ENCODE data around the gene TRUB1.
"Not testable (repeated sequence)": the region's sequence is repeated elsewhere in the genome, so short reads cannot be mapped to it uniquely, and the experiment has no call there.

The TRUB1 gene

DNA sequence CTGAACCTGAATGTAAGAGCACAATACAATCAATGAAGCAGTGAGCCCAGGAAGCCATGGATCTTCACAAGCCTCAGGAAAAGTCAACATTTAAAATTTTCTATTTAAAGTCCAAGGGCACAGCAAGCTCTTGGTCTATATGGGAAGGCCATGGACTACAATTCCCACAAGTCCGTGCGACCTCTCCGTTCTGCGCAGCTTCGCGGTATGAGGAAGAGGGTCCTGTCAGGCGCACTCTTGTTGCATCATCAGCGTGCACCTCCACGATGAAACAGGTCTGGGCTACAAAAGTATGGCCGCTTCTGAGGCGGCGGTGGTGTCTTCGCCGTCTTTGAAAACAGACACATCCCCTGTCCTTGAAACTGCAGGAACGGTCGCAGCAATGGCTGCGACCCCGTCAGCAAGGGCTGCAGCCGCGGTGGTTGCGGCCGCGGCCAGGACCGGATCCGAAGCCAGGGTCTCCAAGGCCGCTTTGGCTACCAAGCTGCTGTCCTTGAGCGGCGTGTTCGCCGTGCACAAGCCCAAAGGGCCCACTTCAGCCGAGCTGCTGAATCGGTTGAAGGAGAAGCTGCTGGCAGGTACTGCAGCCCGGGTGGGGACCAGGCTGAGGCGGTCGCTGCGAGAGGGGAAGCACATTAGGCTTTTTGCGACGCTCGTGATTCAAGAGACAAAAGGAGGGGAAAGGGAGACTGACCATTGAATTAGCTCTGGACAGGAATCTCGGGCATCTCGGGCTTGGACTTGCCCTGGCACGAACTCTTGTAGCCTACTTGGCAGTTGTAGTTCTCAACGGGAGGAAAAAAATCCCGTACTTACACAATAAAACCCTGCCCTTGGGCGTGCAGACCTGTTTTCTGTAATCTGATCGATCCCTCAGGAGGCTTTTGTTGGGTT lies at the start of gene TRUB1:
Gene TRUB1 (plus strand): TSS at position 234 of the 894 bp plus-strand sequence. CDS start 59 bp downstream, at position 293.
- DNase-seq = peak; percentile 90

DNA sequence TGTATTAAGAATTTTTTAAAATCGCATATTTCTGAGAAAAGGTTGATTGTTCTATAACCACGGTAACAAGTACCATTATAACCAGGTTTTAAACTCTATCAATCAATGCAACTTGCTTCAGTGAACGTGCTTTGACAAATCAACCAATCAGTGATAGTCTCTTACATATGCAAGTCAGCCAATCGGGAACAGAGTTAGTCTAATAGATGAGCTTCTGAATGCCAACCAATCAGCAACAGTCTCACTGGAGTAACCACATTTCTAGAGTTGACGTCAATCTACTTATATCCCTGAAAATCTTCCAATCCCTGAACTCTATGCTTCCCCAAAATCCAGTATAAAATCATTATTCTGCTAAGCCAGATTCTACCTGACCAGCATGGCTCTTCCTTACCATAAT lies 44.7 kb upstream of the TRUB1 start:
- DNase-seq = no peak

DNA sequence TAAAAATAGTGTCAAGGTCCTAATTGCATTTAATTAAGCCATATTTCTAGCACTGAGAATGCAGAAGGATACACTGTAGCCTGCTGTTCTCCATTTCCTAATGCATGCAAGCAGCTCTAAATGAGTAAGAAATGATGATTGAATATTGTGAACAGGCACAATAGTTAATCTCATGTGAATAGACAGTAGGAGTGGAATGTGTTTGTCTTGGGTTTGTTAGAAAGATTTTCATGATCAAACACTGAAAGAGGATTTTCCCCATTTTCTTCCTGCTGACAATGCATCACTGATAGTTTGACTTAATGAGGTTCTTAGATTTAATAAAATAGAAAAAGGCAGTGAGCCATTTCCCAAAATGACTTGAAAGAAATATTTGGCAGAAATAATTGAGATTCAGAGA lies 43.1 kb upstream of the TRUB1 start:
- no peak for DNase-seq

DNA sequence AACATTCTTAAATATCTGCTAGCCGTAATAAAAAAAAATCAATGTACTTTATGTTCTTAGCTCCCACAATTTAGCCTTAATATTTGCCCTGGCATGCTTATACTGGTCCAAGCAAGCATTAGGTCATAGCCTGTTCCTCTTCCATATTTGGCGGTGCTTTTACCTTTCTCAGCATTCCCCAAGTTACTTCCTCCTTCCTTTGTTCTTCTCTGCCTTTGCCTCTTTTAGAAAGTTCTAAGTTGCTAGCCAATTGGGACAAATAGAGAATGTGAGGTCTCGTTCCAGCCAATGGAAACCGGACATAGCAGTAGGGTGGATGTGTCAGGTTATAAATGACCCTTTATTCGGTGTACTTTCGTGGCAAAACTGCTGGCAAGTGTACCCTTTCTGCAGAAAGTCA lies 41.0 kb upstream of the TRUB1 start:
- not testable (repeated sequence) for DNase-seq

DNA sequence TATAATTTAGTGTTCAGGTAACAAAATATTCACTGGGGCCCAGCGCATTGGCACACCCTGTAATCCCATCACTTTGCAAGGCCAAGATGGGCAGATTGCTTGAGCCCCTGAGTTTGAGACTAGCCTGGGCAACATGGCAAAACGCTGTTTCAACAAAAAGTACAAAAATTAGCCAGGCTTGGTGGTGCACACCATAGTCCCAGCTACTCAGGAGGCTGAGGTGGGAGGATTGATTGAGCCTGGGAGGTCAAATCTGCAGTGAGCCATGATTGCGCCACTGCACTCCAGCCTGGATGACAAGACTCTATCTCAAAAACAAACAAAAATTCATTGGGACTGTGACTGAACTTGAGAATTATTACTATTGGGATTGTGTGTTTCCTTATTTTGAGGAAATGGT lies 40.4 kb upstream of the TRUB1 start:
- DNase-seq = no peak

DNA sequence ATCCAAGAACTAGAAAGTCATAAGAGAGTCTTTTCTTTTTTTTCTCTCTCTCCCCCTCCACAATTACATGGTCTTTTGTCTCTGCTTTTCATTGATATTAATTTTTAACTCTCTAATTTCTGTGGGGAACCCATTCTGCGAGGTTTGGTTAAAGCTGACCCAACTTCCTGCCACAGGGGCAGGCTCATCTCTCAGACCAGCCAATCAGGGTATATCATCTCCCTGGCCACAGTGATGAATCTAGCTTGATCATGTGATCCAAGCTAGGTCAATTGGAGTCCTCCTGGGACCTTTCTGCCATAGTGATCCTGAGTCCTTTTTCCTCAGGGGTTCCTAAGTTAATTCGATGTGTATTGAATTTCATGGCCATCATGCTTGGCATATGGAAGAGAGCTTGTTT lies 38.0 kb upstream of the TRUB1 start:
- DNase-seq = no peak

DNA sequence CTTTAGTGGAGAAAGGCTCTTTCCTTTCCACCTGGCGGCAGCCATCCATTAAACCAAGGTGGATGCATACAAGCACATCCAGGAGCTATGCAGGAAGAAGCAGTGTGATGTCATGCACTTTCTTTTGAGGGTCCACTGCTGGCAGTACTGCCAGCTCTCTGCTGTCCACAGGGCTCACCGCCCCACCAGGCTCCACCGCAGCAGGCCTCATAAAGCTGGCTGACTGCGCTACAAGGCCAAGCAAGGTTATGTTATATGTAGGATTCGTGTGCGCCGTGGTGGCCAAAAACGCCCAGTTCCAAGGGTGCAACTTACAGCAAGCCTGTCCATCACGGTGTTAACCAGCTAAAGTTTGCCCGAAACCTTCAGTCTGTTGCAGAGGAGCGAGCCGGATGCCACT lies 37.3 kb upstream of the TRUB1 start:
- no peak for DNase-seq

DNA sequence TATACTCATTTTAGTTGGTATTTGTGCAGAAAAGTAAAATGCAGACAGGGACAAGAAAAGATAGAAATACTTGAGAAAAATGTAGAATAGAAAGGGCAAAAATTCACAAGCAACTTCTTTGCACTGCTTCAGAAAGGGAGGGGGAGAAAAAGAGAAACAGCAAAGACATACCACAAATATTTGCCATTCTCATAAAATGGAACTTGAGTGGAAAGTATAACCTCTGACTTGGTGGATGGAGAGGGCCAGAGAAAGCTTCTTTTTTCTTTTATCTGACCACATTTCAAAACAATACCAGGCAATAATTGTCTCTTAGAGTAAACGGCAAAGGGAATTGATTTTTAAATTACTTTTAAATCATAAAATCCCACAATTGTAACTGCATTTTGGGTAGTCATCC lies 35.8 kb upstream of the TRUB1 start:
- no peak for DNase-seq

DNA sequence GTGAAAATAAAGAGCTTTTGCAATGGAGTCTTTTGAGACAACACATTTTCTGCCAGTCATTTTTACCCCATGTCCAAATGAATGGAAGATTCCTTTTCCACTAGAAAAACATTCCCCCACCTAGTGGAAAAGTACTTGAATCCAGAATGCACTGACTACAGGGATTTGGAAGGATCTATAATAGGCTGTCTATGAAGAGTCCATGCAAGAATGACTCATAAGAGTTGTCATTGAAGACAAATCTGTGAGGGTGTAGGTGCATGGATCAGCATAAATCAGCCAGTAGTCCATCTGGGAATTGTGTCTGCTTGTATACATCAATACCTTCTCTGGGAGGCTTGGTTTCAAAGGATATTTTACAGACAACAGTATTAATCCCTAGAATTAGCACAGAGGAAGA lies 32.5 kb upstream of the TRUB1 start:
- DNase-seq = no peak

DNA sequence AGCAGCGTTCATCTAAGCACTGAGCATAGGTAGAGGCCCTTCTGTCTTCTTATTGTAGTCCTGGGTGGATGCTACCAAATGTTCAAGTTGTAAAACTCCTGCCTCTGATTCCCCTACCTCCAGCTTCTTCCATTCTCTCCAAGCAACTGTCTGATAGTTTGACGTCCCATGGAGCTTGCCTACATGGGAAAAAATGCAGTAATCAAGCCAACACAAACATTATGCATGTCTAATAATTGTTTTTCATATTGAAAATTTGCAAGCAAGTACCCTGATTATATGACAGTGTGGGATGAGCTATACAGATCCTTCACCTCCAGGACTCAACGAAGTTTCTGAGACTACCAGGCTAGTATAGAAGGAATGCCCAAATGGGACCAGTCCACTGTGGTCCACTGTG lies 31.0 kb upstream of the TRUB1 start:
- DNase-seq = no peak

DNA sequence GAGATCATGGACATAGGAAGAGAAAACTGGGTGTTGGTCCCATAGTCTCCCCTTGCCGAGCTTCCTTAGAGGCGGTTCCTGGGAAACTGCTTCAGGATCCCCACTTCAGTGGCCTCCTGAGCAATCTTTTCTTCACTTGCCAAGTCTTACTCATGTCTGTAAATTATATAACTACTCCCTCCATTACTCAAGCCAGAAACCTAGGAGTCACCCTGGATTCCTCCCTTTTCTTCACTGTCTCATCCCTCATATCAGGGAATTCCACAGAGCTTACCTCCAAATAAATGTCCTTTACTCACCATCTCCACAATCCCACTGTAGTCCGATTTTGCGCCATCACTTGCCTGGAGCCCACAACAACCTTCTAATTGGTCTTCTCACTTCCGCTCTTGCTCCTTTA lies 29.1 kb upstream of the TRUB1 start:
- DNase-seq = no peak

DNA sequence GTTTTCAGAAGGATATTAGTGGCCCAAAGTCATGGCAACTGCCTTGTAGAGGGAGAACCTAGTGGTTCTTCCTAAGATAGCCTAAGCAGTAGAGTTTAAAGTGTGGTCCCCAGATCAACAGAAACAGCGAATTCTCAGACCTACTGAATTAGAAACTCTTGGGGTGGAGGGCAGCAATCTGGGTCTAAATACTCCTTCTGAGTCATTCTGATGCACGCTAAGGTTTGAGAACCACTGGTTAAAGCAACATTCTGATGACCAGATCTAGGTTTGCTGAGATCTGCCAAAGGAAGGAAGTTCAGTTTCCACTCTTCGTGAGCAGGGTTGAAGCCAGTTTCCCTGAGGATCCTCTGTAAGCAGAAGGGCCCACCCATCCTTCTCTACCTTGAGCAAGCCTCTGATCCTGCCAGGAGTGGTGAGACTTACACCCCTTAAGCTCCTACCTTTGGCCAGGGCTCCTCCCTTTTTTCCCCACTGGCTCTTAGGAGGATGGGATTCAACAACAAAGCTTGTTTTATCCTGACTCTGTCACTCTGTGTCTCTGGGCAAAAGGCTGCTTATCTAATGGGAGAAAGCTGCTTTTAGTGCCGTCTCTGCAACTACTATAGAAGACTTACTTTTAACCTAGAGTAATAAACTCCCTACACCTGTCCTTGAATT lies 26.8 kb upstream of the TRUB1 start:
- no peak for DNase-seq

DNA sequence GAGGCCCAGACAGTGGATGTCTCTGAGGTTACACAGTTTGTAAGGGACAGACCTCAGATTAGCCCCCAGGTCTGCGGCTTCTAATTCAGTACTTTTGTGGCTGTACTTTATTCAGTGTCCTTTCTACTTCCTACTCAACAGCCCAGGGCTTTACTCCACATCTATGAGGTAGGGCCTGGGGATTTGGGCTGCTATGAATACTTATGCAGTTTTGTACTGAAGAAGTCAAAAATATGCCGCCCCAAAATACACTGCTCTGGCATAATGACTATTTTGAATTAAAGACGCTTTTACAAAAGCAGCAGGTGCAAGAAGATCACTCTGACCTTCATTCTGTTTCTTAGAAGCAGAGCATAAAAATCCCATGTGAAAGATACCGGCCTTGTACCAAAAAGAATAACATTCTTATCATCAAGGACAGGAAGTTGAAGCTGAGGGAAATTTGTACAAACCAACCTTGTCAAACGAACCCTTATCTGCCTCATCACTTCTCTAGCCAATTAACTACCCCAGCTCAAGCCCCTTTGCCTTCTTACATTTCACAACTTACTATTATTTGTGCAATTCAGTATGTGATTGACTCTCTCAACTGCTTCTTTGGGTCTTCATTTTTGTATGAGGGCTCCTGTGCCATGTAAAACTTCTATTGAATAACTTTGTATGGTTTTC lies 26.1 kb upstream of the TRUB1 start:
- DNase-seq = no peak

DNA sequence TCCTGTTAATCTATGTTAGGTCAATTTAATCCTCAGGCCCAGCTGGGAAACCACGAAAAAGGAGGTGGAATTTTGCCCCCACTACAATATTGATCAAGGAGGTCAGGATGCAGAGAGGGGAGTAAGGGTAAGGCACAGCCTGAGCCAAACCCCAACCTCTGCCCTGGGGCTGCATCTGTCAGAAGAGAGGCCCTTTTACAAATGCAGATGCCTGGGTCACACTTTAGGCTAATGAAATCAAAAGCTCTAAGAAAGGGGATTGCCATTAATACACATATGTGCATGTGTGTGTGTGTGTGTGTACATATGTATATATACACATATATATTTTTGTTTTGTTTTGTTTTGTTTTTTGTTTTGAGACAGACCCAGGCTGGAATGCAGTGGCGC lies 25.5 kb upstream of the TRUB1 start:
- DNase-seq = no peak

DNA sequence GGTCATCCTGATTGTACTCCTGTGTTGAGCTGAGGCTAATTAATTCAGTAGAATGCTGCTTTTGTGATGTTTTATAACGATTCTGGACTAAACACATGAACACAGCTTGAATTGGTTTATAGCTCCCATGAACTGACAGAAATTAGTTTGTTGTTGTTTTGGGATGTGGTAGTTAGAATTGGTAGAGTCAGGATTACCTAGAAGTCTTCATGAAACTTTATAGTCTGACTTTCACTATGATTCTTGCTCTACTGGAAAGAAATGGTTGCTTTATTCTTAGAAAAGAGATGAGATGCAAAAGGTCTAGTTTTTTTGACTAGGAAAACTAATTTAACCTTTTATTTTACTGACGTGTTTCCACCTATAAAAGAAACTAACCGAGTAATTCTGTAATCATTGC lies 23.4 kb upstream of the TRUB1 start:
- no peak for DNase-seq

DNA sequence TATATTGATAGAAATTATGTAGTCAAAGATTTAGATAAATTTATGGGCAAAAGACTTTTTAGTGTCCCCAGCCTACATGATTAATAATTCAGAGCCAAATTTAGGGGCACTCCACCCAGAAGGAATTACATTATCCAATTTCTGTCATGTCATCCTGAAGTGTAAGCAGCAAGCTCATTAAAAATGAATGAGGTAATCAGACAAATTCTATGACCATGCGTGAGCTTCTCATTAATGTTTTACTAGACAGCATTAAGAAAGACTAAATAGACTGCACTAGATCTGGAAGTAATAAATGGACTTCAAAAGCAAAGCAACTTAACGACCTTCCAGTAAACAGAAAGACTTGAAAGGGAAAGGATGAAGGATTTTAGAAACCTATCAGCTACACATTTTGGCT lies 22.7 kb upstream of the TRUB1 start:
- DNase-seq = no peak

DNA sequence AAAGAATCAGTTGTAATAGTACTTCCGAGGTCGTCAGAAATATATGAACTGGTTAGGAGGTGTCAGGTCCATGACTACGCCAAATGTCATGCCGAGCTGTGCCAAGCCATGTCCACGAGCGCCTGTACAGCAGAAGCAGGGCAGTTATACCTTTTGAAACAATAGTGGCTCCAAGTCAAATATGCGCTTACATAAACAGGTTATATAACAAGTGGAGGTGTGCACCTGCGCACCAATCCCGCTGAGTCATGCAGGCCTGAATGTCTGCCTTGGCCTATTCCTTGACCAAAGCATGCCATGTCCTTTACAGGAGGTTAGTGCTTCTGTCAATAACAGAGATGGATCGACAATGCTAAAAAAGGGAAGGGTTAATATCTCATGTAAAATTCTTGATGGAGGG lies 21.3 kb upstream of the TRUB1 start:
- DNase-seq = no peak

DNA sequence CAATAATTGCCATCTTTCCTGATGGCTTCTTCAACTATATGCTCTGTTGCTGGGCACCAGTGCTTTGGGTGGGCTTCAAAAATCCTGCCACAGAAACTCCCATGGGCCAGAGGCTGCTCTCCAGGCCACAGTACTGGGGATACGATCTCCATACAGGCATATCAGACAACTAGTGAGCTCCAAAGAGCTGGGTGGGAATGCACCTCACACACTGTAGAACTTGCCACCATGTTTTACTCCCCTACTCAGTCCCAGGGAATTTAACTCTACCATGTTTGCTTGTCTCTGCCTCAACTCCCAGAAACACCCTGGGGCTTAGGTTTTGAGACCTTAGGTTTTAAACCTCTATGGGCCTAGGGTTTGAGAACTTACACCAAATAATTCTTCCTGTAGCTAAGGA lies 20.5 kb upstream of the TRUB1 start:
- no peak for DNase-seq

DNA sequence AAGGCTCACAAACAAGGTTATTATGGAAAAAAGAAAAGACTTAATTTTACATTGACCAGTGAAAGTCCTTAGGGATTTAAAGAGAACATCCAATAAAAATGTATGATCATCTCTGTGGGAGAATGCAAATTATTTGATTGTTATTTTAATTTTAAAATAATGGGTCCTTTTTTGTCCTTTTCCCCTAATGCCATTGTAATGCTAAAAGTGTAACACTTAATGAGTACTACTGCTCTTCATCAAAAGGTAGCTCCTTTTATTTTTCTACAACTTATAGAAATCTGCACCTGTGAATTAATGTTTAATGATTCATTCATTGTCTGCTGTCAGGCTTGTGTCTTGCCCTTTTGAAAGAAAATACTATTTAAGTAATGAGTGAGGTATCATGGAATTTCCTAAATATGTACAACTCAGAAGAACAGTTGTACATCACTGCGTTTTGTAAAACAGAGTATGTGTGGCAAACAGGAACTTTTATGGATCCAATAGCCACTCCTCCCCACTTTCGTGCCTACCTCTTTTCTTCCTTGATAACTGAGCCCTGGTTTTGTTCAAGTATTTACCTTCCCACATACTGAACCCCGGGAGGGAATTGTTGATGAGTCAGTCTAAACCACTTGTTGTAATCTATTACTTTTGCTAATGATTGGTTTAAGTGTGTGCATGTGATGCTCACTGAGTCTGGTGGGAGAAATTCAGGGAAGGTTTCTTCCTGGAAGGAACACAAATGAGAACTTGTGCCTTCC lies 19.9 kb upstream of the TRUB1 start:
- no peak for DNase-seq

DNA sequence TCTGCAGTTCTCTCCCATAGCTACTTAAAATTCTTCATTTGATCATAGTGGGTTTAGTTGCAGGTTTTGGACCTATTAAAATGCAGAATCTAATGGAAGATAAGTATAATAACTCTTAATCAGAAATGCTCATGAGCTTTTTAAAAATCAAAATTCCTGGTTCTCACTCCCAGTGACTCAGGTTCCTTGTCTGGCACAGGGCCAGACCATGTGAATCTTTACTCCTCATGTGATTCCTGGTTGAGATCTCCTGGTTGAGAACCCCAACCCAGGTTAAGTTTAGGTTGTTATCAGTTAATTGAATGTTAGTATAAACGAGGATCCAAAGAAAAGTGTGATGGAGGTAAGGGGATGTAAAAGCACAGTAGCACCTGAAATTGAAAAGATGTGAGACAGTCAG lies 17.5 kb upstream of the TRUB1 start:
- DNase-seq = no peak

DNA sequence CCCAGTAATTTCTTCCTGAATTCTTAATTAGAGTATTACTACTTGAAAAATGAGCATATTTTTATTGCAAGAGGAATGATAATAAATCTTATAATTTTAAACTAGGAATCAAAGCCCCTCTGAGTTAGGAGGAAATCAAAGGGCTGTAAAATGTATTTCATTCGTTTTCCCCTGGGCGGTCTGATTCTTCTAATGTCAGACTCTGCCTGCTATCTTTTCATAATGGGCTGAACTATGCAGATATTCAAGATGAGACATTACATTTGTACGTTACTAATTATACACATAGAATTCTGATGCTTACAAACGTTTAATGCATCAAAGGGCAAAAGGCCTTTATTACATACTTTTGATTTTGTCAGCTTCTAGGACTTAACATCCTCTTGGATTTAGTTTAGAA lies 16.0 kb upstream of the TRUB1 start:
- no peak for DNase-seq

DNA sequence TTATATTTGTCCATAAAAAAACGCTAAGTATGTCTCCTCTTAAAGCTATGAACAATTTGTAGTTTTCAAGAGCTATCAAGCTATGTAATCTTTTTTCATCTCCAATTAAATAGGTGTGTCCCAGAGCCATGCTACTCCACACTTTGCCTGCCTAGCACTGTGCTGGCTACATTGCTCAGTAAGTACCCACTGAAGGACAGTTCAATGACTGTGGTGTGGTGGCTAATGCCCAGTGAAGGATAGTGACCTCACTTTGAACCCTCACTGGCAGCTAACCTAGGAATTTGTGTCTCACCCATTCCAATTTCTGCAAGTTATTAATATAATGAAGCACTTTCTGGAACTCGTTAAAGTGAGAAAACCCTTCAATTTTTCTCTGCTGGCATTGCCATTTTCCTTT lies 14.4 kb upstream of the TRUB1 start:
- DNase-seq = no peak
